Measurements from ENCODE around the gene KRTAP10-2. TPM values are rescaled to one million over a fixed set of nuclear protein-coding genes. Genes with fewer than 3 reads are reported as not detected.
A peak's percentile ranks its signal among the peaks of the same experiment; 100 is the strongest.
"Not testable (repeated sequence)": the region's sequence is repeated elsewhere in the genome, so short reads cannot be mapped to it uniquely, and the experiment has no call there.

KRTAP10-2 gene
- total RNA-seq, 1 experiment from 2014 or later, result not detected

DNA sequence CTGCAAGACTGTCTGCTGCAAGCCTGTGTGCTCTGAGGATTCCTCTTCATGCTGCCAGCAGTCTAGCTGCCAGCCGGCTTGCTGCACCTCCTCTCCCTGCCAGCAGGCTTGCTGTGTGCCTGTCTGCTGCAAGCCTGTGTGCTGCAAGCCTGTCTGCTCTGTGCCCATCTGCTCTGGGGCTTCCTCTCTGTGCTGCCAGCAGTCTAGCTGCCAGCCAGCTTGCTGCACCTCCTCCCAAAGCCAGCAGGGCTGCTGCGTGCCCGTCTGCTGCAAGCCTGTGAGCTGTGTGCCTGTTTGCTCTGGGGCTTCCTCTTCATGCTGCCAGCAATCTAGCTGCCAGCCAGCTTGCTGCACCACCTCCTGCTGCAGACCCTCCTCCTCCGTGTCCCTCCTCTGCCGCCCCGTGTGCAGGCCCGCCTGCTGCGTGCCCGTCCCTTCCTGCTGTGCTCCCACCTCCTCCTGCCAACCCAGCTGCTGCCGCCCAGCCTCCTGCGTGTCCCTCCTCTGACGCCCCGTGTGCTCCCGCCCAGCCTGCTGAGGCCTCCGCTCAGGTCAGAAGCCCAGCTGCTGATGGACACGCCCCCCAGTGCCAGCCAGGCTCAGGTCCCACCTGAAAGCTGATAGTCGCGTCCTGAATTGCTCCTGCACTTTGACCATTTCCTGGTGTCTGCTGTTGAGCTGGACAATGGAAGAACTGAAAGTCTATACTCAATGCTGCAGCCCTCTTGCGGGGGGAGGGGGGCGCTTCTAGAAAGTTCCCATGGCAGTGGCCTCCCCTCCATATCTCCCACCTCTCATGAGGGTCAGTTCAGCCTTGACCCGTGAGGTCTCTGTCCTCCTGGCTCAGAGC is 23.4 kb upstream of the KRTAP10-2 start:
- H3K18ac ChIP-seq (ENCODE audit: insufficient read length, low read depth, low read length), result no peak overlapping the region
- no peak overlapping the region for H3K27ac ChIP-seq (ENCODE audit: insufficient read length, low read depth, low read length)
- Mint-ChIP-seq H3K9me3 (peaks cover 33 to 35% of the 10 kb centered on the region in 2 experiments), H3K27me3 (ENCODE audit: low read depth) (peaks cover 23% of the 10 kb centered on the region), H3K4me3 (peak overlapping the region in 1 of 2 experiments; percentile 56; a peak in 2 of 5 replicates), H3K27ac (no peak overlapping the region), H3K4me1 (peaks cover 5 to 15% of the 10 kb centered on the region in 2 experiments), H3K36me3 (ENCODE audit: insufficient read depth in 1 of 3, low read depth in 3 of 3) (peaks cover 3 to 35% (median 15%) of the 10 kb centered on the region in 3 experiments; a peak in 5 of 7 replicates)
- H3K23ac ChIP-seq (ENCODE audit: insufficient read length, low read depth, low read length), result no peak overlapping the region
- no peak overlapping the region for H2AK5ac ChIP-seq (ENCODE audit: insufficient read length, low read length)
- no peaks in the 10 kb centered on the region for H3K9me3 ChIP-seq (ENCODE audit: control insufficient read depth, low read depth, low read length)
- no peak overlapping the region for H3K4ac ChIP-seq (ENCODE audit: low read depth, low read length)
- H2BK120ac ChIP-seq (ENCODE audit: low read depth, low read length, poor library complexity, severe bottlenecking), result no peak overlapping the region
- H4K8ac ChIP-seq (replicated peaks; ENCODE audit: insufficient read length, low read depth, low read length), result no peak overlapping the region
- no peak overlapping the region for H2BK15ac ChIP-seq (ENCODE audit: low read depth, low read length)
- no peak overlapping the region for H3K14ac ChIP-seq (ENCODE audit: insufficient read depth, low read length)
- no peaks in the 10 kb centered on the region for H3K79me2 ChIP-seq (ENCODE audit: insufficient read depth, low read length)
- DNase-seq, result no peak
- H2AFZ ChIP-seq (ENCODE audit: low read length), result no peak overlapping the region
- H3T11ph ChIP-seq (ENCODE audit: low read length), result no peak overlapping the region
- no peak overlapping the region for H3K9ac ChIP-seq (ENCODE audit: extremely low read depth, insufficient read length, low read length)
- no peak overlapping the region for H2BK12ac ChIP-seq (ENCODE audit: insufficient read length, low read depth, low read length)
- H3K27me3 ChIP-seq (ENCODE audit: insufficient read depth, low read length), result no peaks in the 10 kb centered on the region
- H4K91ac ChIP-seq (ENCODE audit: insufficient read length, low read depth, low read length), result no peak overlapping the region
- H3K23me2 ChIP-seq (ENCODE audit: insufficient read length, low read depth, low read length, poor library complexity, severe bottlenecking), result no peaks in the 10 kb centered on the region
- H4K20me1 ChIP-seq (ENCODE audit: control insufficient read depth, insufficient read depth, insufficient read length), result no peaks in the 10 kb centered on the region
- H2BK5ac ChIP-seq (ENCODE audit: insufficient read length, low read length), result no peak overlapping the region
- no peak overlapping the region for H4K5ac ChIP-seq (ENCODE audit: insufficient read length, low read depth, low read length)
- H3K79me1 ChIP-seq (ENCODE audit: insufficient read depth, low read depth, low read length, poor library complexity, severe bottlenecking), result no peaks in the 10 kb centered on the region
- H3K56ac ChIP-seq (ENCODE audit: insufficient read length, low read depth, low read length), result no peak overlapping the region
- no peaks in the 10 kb centered on the region for H3K4me1 ChIP-seq (ENCODE audit: insufficient read depth, low read length)
- no CpG with 5 or more reads among the region's 21 CpGs for WGBS (ENCODE audit: extremely low coverage, insufficient read length, low lambda C conversion rate)
- 0 out of 3 replicates have a peak, but pooled peaks have one; percentile 18 for TF ChIP-seq CTCF (conservative IDR thresholded peaks at IDR 0.05)
- no peak overlapping the region for H3K4me2 ChIP-seq (ENCODE audit: insufficient read depth, insufficient read length, low read length)
- H2BK20ac ChIP-seq (ENCODE audit: low read depth, low read length, poor library complexity, severe bottlenecking), result no peak overlapping the region

DNA sequence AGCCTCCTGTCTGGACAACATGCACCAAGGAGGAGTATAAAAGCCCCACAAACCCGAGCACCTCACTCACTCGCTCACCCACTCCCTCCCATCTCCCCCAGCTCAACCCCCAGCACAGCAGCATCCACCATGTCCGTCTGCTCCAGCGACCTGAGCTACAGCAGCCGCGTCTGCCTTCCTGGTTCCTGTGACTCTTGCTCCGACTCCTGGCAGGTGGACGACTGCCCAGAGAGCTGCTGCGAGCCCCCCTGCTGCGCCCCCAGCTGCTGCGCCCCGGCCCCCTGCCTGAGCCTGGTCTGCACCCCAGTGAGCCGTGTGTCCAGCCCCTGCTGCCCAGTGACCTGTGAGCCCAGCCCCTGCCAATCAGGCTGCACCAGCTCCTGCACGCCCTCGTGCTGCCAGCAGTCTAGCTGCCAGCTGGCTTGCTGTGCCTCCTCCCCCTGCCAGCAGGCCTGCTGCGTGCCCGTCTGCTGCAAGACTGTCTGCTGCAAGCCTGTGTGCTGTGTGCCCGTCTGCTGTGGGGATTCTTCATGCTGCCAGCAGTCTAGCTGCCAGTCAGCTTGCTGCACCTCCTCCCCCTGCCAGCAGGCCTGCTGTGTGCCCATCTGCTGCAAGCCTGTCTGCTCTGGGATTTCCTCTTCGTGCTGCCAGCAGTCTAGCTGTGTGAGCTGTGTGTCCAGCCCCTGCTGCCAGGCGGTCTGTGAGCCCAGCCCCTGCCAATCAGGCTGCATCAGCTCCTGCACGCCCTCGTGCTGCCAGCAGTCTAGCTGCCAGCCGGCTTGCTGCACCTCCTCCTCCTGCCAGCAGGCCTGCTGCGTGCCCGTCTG is 22.5 kb upstream of the KRTAP10-2 start, which contains the start of gene KRTAP10-4:
TSS of gene KRTAP10-4 (plus strand) at position 100 of the 827 bp plus-strand sequence. CDS start at position 130, 30 bp downstream.
- peaks cover 23% of the 10 kb centered on the region for H3K27me3 Mint-ChIP-seq (ENCODE audit: low read depth)
- DNase-seq; H2BK5ac ChIP-seq (ENCODE audit: insufficient read length, low read length); H2BK12ac ChIP-seq (ENCODE audit: insufficient read length, low read depth, low read length); H3K4ac ChIP-seq (ENCODE audit: low read depth, low read length); H4K8ac ChIP-seq (replicated peaks; ENCODE audit: insufficient read length, low read depth, low read length); H2AK5ac ChIP-seq (ENCODE audit: insufficient read length, low read length); H2BK120ac ChIP-seq (ENCODE audit: low read depth, low read length, poor library complexity, severe bottlenecking); H3K18ac ChIP-seq (ENCODE audit: insufficient read length, low read depth, low read length); H3T11ph ChIP-seq (ENCODE audit: low read length); H3K4me1 ChIP-seq (ENCODE audit: insufficient read depth, low read length); H2BK15ac ChIP-seq (ENCODE audit: low read depth, low read length); H3K79me1 ChIP-seq (ENCODE audit: insufficient read depth, low read depth, low read length, poor library complexity, severe bottlenecking); H4K5ac ChIP-seq (ENCODE audit: insufficient read length, low read depth, low read length); H2AFZ ChIP-seq (ENCODE audit: low read length); H3K23me2 ChIP-seq (ENCODE audit: insufficient read length, low read depth, low read length, poor library complexity, severe bottlenecking); H3K79me2 ChIP-seq (ENCODE audit: insufficient read depth, low read length); H3K14ac ChIP-seq (ENCODE audit: insufficient read depth, low read length); H3K9ac ChIP-seq (ENCODE audit: extremely low read depth, insufficient read length, low read length); H4K91ac ChIP-seq (ENCODE audit: insufficient read length, low read depth, low read length); H3K27ac ChIP-seq (ENCODE audit: insufficient read length, low read depth, low read length); H3K4me3 Mint-ChIP-seq; H4K20me1 ChIP-seq (ENCODE audit: control insufficient read depth, insufficient read depth, insufficient read length); H3K9me3 ChIP-seq (ENCODE audit: control insufficient read depth, low read depth, low read length); H3K27ac Mint-ChIP-seq; H3K27me3 ChIP-seq (ENCODE audit: insufficient read depth, low read length); H2BK20ac ChIP-seq (ENCODE audit: low read depth, low read length, poor library complexity, severe bottlenecking); H3K56ac ChIP-seq (ENCODE audit: insufficient read length, low read depth, low read length); H3K23ac ChIP-seq (ENCODE audit: insufficient read length, low read depth, low read length); H3K4me2 ChIP-seq (ENCODE audit: insufficient read depth, insufficient read length, low read length): not testable (repeated sequence)
- H3K4me1 Mint-ChIP-seq, result peaks cover 5 to 12% of the 10 kb centered on the region in 2 experiments
- H3K9me3 Mint-ChIP-seq, result peaks cover 33 to 35% of the 10 kb centered on the region in 2 experiments
- H3K36me3 Mint-ChIP-seq (ENCODE audit: insufficient read depth in 1 of 3, low read depth in 3 of 3), result peaks cover 3 to 35% (median 15%) of the 10 kb centered on the region in 3 experiments; a peak in 5 of 7 replicates
- WGBS (ENCODE audit: extremely low coverage, insufficient read length, low lambda C conversion rate), result no CpG with 5 or more reads among the region's 25 CpGs
